SK-N-SH treated with all-trans-retinoic acid at 6 μM for 48 hours (cell line): Measurements from ENCODE around the gene WASHC1.
"Not testable (repeated sequence)": the region's sequence is repeated elsewhere in the genome, so short reads cannot be mapped to it uniquely, and the experiment has no call there.

Source experiments
- ARNTL ChIP-seq: fragments of 450-650 bp; formaldehyde crosslinking; IDR thresholded peaks from 2 replicates; pipeline ENCODE4 v1.5.0; 2020; ENCODE audit warnings: low read depth, mild to moderate bottlenecking, moderate library complexity, borderline replicate concordance
- CSDC2 ChIP-seq: fragments of 250-450 bp; sonication (Bioruptor Pico); IDR thresholded peaks from 2 replicates; pipeline ENCODE4 v1.5.0; 2020; ENCODE audit warnings: mild to moderate bottlenecking, moderate library complexity
- CSRNP3 ChIP-seq: fragments of 250-450 bp; sonication (Bioruptor Pico); IDR thresholded peaks from 2 replicates; pipeline ENCODE4 v1.5.1; 2021; ENCODE audit warnings: mild to moderate bottlenecking, moderate library complexity
- SNAI2 ChIP-seq: fragments of 250-450 bp; sonication (Bioruptor Pico); IDR thresholded peaks from 2 replicates; pipeline ENCODE4 v1.5.0; 2020; ENCODE audit warnings: mild to moderate bottlenecking, moderate library complexity
- ZC3H10 ChIP-seq: fragments of 250-450 bp; sonication (Bioruptor Pico); IDR thresholded peaks from 2 replicates; pipeline ENCODE4 v1.5.1; 2021; ENCODE audit warnings: mild to moderate bottlenecking, moderate library complexity
- ZFP30 ChIP-seq: fragments of 450-650 bp; formaldehyde crosslinking; IDR thresholded peaks from 2 replicates; pipeline ENCODE4 v1.5.0; 2022; ENCODE audit warnings: mild to moderate bottlenecking, moderate library complexity
- ZNF70 ChIP-seq: fragments of 450-650 bp; formaldehyde crosslinking; IDR thresholded peaks from 2 replicates; pipeline ENCODE4 v1.5.0; 2020; ENCODE audit warnings: mild to moderate bottlenecking, moderate library complexity
- TF ChIP-seq, protein P1 (sequence below): fragments of 250-450 bp; sonication (Bioruptor Pico); IDR thresholded peaks from 2 replicates; pipeline ENCODE4 v1.5.0; 2020; ENCODE audit warnings: mild to moderate bottlenecking, moderate library complexity

GRCh38 chr9:10207-10606 is 19.0 kb downstream of the WASHC1 start:
- not testable (repeated sequence) for TF ChIP-seq CSRNP3, ZNF70, ZC3H10, CSDC2, ARNTL, ZFP30, SNAI2 (CRISPR knock-in tag)
- TF ChIP-seq, protein P1, sequence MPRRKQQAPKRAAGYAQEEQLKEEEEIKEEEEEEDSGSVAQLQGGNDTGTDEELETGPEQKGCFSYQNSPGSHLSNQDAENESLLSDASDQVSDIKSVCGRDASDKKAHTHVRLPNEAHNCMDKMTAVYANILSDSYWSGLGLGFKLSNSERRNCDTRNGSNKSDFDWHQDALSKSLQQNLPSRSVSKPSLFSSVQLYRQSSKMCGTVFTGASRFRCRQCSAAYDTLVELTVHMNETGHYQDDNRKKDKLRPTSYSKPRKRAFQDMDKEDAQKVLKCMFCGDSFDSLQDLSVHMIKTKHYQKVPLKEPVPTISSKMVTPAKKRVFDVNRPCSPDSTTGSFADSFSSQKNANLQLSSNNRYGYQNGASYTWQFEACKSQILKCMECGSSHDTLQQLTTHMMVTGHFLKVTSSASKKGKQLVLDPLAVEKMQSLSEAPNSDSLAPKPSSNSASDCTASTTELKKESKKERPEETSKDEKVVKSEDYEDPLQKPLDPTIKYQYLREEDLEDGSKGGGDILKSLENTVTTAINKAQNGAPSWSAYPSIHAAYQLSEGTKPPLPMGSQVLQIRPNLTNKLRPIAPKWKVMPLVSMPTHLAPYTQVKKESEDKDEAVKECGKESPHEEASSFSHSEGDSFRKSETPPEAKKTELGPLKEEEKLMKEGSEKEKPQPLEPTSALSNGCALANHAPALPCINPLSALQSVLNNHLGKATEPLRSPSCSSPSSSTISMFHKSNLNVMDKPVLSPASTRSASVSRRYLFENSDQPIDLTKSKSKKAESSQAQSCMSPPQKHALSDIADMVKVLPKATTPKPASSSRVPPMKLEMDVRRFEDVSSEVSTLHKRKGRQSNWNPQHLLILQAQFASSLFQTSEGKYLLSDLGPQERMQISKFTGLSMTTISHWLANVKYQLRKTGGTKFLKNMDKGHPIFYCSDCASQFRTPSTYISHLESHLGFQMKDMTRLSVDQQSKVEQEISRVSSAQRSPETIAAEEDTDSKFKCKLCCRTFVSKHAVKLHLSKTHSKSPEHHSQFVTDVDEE, result not testable (repeated sequence)
